HEK293 (cell line): ENCODE data around the gene VWA3B.

Experiments used
- CTCF ChIA-PET: fragments of 350-600 bp; formaldehyde crosslinking; extraction: SDS; loops from one replicate; lab custom pipeline; 2021; ENCODE audit warnings: antibody characterized with exemption; lab: Yijun Ruan, JAX
- POLR2A ChIA-PET: fragments of 300-600 bp; formaldehyde crosslinking; extraction: SDS; loops from one replicate; lab custom pipeline; 2020; ENCODE audit warnings: antibody characterized with exemption, inconsistent platforms; lab: Yijun Ruan, JAX
- H3K27ac ChIP-seq: fragments of 200-500 bp; sonication (Bioruptor generic); 2 replicates; pipeline ENCODE4 v1.5.1; 2014; ENCODE audit warnings: low read depth, low read length, control low read depth, inconsistent platforms; ENCODE audit errors: extremely low read depth
- H3K36me3 ChIP-seq, 2 experiments: fragments of 200-500 bp in 1 of 2; sonication (Bioruptor generic) in 1 of 2; 1 replicate in 1 of 2; 2 replicates in 1 of 2; pipeline ENCODE4 v1.5.1; 2014 to 2017; ENCODE audit warnings: inconsistent platforms in 2 of 2, low read length in 2 of 2; ENCODE audit not compliant: control insufficient read depth in 2 of 2, insufficient read depth in 1 of 2
- H3K4me1 ChIP-seq: fragments of 200-500 bp; sonication (Bioruptor generic); 2 replicates; pipeline ENCODE4 v1.5.1; 2014; ENCODE audit warnings: mild to moderate bottlenecking, low read length, inconsistent platforms; ENCODE audit not compliant: control insufficient read depth, insufficient read depth
- H3K4me3 ChIP-seq: 2 replicates; pipeline ENCODE4 v1.5.1; 2011; ENCODE audit warnings: low read depth, mild to moderate bottlenecking, control low read depth, low read length, moderate library complexity
- H3K9me3 ChIP-seq: fragments of 200-500 bp; sonication (Bioruptor generic); 2 replicates; pipeline ENCODE4 v1.5.1; 2014; ENCODE audit warnings: low read depth, low read length, inconsistent platforms; ENCODE audit not compliant: control insufficient read depth, insufficient read depth
- MEIS1 ChIP-seq: sonication (generic); formaldehyde crosslinking; IDR thresholded peaks from 2 replicates; pipeline ENCODE4 v1.8.1; 2022; ENCODE audit warnings: missing genetic modification reagents, mild to moderate bottlenecking, borderline replicate concordance
- MZF1 ChIP-seq: fragments of 450-650 bp; formaldehyde crosslinking; IDR thresholded peaks from 2 replicates; pipeline ENCODE4 v1.5.1; 2017; ENCODE audit warnings: missing biosample characterization, missing genetic modification characterization, borderline replicate concordance
- PATZ1 ChIP-seq: fragments of 450-650 bp; formaldehyde crosslinking; IDR thresholded peaks from 2 replicates; pipeline ENCODE4 v1.5.1; 2016; ENCODE audit warnings: missing biosample characterization, missing genetic modification characterization
- SALL2 ChIP-seq: fragments of 450-650 bp; formaldehyde crosslinking; IDR thresholded peaks from 2 replicates; pipeline ENCODE4 v1.5.0; 2017; ENCODE audit warnings: missing biosample characterization, mild to moderate bottlenecking, missing genetic modification characterization, borderline replicate concordance
- ZBTB49 ChIP-seq: fragments of 450-650 bp; formaldehyde crosslinking; IDR thresholded peaks from 2 replicates; pipeline ENCODE4 v1.5.1; 2016; ENCODE audit warnings: missing biosample characterization, missing genetic modification characterization, low read depth
- ZFHX2 ChIP-seq: fragments of 450-650 bp; formaldehyde crosslinking; conservative IDR thresholded peaks from 2 replicates; pipeline ENCODE4 v1.5.1; 2016; ENCODE audit warnings: missing biosample characterization, missing genetic modification characterization
- ZNF138 ChIP-seq: fragments of 450-650 bp; formaldehyde crosslinking; IDR thresholded peaks from 2 replicates; pipeline ENCODE4 v1.5.1; 2016; ENCODE audit warnings: missing biosample characterization, missing genetic modification characterization, borderline replicate concordance
- ZNF146 ChIP-seq: fragments of 450-650 bp; formaldehyde crosslinking; IDR thresholded peaks from 2 replicates; pipeline ENCODE4 v1.5.1; 2016; ENCODE audit warnings: missing biosample characterization, missing genetic modification characterization
- ZNF155 ChIP-seq: fragments of 450-650 bp; formaldehyde crosslinking; IDR thresholded peaks from 2 replicates; pipeline ENCODE4 v1.5.1; 2016; ENCODE audit warnings: missing biosample characterization, missing genetic modification characterization
- ZNF18 ChIP-seq: fragments of 450-650 bp; formaldehyde crosslinking; IDR thresholded peaks from 2 replicates; pipeline ENCODE4 v1.5.1; 2016; ENCODE audit warnings: missing biosample characterization, missing genetic modification characterization
- ZNF2 ChIP-seq: fragments of 450-650 bp; formaldehyde crosslinking; IDR thresholded peaks from 2 replicates; pipeline ENCODE4 v1.5.1; 2016; ENCODE audit warnings: missing biosample characterization, missing genetic modification characterization
- ZNF211 ChIP-seq: fragments of 450-650 bp; formaldehyde crosslinking; IDR thresholded peaks from 2 replicates; pipeline ENCODE4 v1.5.1; 2016; ENCODE audit warnings: low read depth, missing biosample characterization, missing genetic modification characterization
- ZNF214 ChIP-seq: fragments of 450-650 bp; formaldehyde crosslinking; IDR thresholded peaks from 2 replicates; pipeline ENCODE4 v1.5.1; 2017; ENCODE audit warnings: missing biosample characterization, mild to moderate bottlenecking, missing genetic modification characterization, borderline replicate concordance
- ZNF24 ChIP-seq: fragments of 450-650 bp; formaldehyde crosslinking; IDR thresholded peaks from 2 replicates; pipeline ENCODE4 v1.5.1; 2016; ENCODE audit warnings: missing biosample characterization, missing genetic modification characterization
- ZNF280C ChIP-seq: fragments of 450-650 bp; formaldehyde crosslinking; IDR thresholded peaks from 2 replicates; pipeline ENCODE4 v1.5.1; 2016; ENCODE audit warnings: missing biosample characterization, missing genetic modification characterization
- ZNF302 ChIP-seq: fragments of 450-650 bp; formaldehyde crosslinking; IDR thresholded peaks from 2 replicates; pipeline ENCODE4 v1.5.1; 2016; ENCODE audit warnings: missing biosample characterization, missing genetic modification characterization, low read depth
- ZNF449 ChIP-seq: fragments of 450-650 bp; formaldehyde crosslinking; IDR thresholded peaks from 2 replicates; pipeline ENCODE4 v1.5.1; 2017; ENCODE audit warnings: missing biosample characterization, mild to moderate bottlenecking, missing genetic modification characterization, moderate library complexity
- ZNF48 ChIP-seq: fragments of 450-650 bp; formaldehyde crosslinking; IDR thresholded peaks from 2 replicates; pipeline ENCODE4 v1.5.1; 2016; ENCODE audit warnings: missing biosample characterization, missing genetic modification characterization
- ZNF510 ChIP-seq: fragments of 450-650 bp; formaldehyde crosslinking; IDR thresholded peaks from 2 replicates; pipeline ENCODE4 v1.5.1; 2018; ENCODE audit warnings: mild to moderate bottlenecking, missing genetic modification characterization, missing biosample characterization; ENCODE audit not compliant: insufficient replicate concordance
- ZNF664 ChIP-seq: fragments of 450-650 bp; formaldehyde crosslinking; IDR thresholded peaks from 2 replicates; pipeline ENCODE4 v1.5.1; 2016; ENCODE audit warnings: missing biosample characterization, missing genetic modification characterization
- ZNF704 ChIP-seq: fragments of 450-650 bp; formaldehyde crosslinking; IDR thresholded peaks from 2 replicates; pipeline ENCODE4 v1.5.1; 2016; ENCODE audit warnings: missing biosample characterization, missing genetic modification characterization
- ZNF776 ChIP-seq: fragments of 450-650 bp; formaldehyde crosslinking; IDR thresholded peaks from 2 replicates; pipeline ENCODE4 v1.5.0; 2017; ENCODE audit warnings: missing biosample characterization, missing genetic modification characterization, borderline replicate concordance
- ZSCAN30 ChIP-seq: fragments of 450-650 bp; IDR thresholded peaks from 2 replicates; pipeline ENCODE4 v1.5.1; 2018; ENCODE audit warnings: missing biosample characterization, mild to moderate bottlenecking, missing genetic modification characterization, moderate library complexity

Gene VWA3B

GRCh38 chr2:98247383-98247782 lies 160.4 kb downstream of the VWA3B start:
- Histone ChIP-seq H3K36me3 (no peaks in the 10 kb centered on the region), H3K4me3 (no peak overlapping the region), H3K4me1 (no peaks in the 10 kb centered on the region), H3K27ac (no peak overlapping the region), H3K9me3 (no peaks in the 10 kb centered on the region)
- CTCF ChIA-PET = interaction anchor here (1.0 kb wide), 1 partner anchor 440 kb away, joined by 4 read pairs; no protein-coding TSS in a partner anchor
- no peak for TF ChIP-seq ZNF48 (tag by site-specific recombination)
- no peak for TF ChIP-seq PATZ1
- TF ChIP-seq ZNF449 (tag by site-specific recombination) = no peak
- TF ChIP-seq SALL2 = no peak
- TF ChIP-seq ZBTB49 (tag by site-specific recombination) = no peak
- no peak for TF ChIP-seq ZNF138 (tag by site-specific recombination)
- POLR2A ChIA-PET = no interaction called here

GRCh38 chr2:98252038-98252773 lies 165.2 kb downstream of the VWA3B start:
- ChIA-PET POLR2A (no interaction called here), CTCF (interaction anchor here (0.5 to 0.8 kb wide), 2 partner anchors 16 to 298 kb away, joined by 4 read pairs; no protein-coding TSS in a partner anchor)
- H3K4me3 ChIP-seq = no peak overlapping the region
- H3K4me1 ChIP-seq = no peaks in the 10 kb centered on the region
- no peaks in the 10 kb centered on the region for H3K9me3 ChIP-seq
- no peak overlapping the region for H3K27ac ChIP-seq
- H3K36me3 ChIP-seq = no peaks in the 10 kb centered on the region
- TF ChIP-seq ZFHX2 (no peak), ZSCAN30 (tag by site-specific recombination) (no peak), SALL2 (no peak), ZNF280C (tag by site-specific recombination) (no peak), ZNF214 (no peak), MEIS1 (CRISPR knock-in tag) (no peak), ZNF146 (no peak), ZNF211 (tag by site-specific recombination) (no peak), ZNF48 (tag by site-specific recombination) (no peak), ZNF24 (tag by site-specific recombination) (no peak), ZNF664 (no peak), ZNF18 (tag by site-specific recombination) (no peak), MZF1 (tag by site-specific recombination) (no peak), ZNF155 (no peak), ZNF510 (tag by site-specific recombination) (no peak), ZNF776 (tag by site-specific recombination) (no peak), ZNF704 (tag by site-specific recombination) (no peak), ZNF2 (tag by site-specific recombination) (no peak), ZNF302 (tag by site-specific recombination) (no peak)
